Endothelial cell of umbilical vein (primary cell): ENCODE results near the gene RABIF.
"Not testable (repeated sequence)": the region's sequence is repeated elsewhere in the genome, so short reads cannot be mapped to it uniquely, and the experiment has no call there.

Experiments used
- CTCF ChIP-seq, 2 donors: IDR thresholded peaks; 1 replicate in 1 of 2; 2 replicates in 1 of 2; pipeline ENCODE4 v1.5.1; 2011; ENCODE audit warnings: low read length in 2 of 2, mild to moderate bottlenecking in 2 of 2, moderate library complexity in 2 of 2, control low read depth in 1 of 2, inconsistent platforms in 1 of 2, low read depth in 1 of 2; ENCODE audit not compliant: insufficient read depth in 1 of 2; ENCODE audit errors: extremely low read depth in 1 of 2
- EZH2 ChIP-seq: IDR thresholded peaks from 2 replicates; pipeline ENCODE4 v1.6.1; 2012; ENCODE audit warnings: borderline replicate concordance, low read depth, mild to moderate bottlenecking, moderate library complexity, low read length, inconsistent platforms; ENCODE audit not compliant: severe bottlenecking
- GATA2 ChIP-seq: IDR thresholded peaks from 2 replicates; pipeline ENCODE4 v1.7.0; 2011; ENCODE audit warnings: low read depth, mild to moderate bottlenecking, moderate library complexity, mixed read lengths, low read length; ENCODE audit not compliant: insufficient read length, insufficient read depth
- JUN ChIP-seq: IDR thresholded peaks from 2 replicates; pipeline ENCODE4 v1.6.1; 2011; ENCODE audit warnings: borderline replicate concordance, low read depth; ENCODE audit not compliant: insufficient read length, insufficient read depth
- MAX ChIP-seq: IDR thresholded peaks from 2 replicates; pipeline ENCODE4 v1.6.1; 2011; ENCODE audit not compliant: insufficient read depth, insufficient read length
- POLR2A ChIP-seq: IDR thresholded peaks from 2 replicates; pipeline ENCODE4 v1.6.1; 2012; ENCODE audit warnings: low read depth, mild to moderate bottlenecking, control low read depth, low read length
- POLR2AphosphoS5 ChIP-seq: IDR thresholded peaks from 2 replicates; pipeline ENCODE4 v1.6.1; 2012; ENCODE audit warnings: low read depth, mild to moderate bottlenecking, control low read depth, low read length, moderate library complexity; ENCODE audit not compliant: insufficient read depth

- not testable (repeated sequence) for TF ChIP-seq EZH2; POLR2AphosphoS5; JUN; CTCF (IDR thresholded peaks at IDR 0.05; ENCODE audit: extremely low read depth in 1 of 2, insufficient read depth in 1 of 2, low read depth in 1 of 2, low read length in 2 of 2); POLR2A; MAX; GATA2
Observed at GRCh38 chr1:202829223-202829622, 59.7 kb downstream of the RABIF start.
